Measurements from ENCODE around the gene ACTN1.

Gene ACTN1

DNA sequence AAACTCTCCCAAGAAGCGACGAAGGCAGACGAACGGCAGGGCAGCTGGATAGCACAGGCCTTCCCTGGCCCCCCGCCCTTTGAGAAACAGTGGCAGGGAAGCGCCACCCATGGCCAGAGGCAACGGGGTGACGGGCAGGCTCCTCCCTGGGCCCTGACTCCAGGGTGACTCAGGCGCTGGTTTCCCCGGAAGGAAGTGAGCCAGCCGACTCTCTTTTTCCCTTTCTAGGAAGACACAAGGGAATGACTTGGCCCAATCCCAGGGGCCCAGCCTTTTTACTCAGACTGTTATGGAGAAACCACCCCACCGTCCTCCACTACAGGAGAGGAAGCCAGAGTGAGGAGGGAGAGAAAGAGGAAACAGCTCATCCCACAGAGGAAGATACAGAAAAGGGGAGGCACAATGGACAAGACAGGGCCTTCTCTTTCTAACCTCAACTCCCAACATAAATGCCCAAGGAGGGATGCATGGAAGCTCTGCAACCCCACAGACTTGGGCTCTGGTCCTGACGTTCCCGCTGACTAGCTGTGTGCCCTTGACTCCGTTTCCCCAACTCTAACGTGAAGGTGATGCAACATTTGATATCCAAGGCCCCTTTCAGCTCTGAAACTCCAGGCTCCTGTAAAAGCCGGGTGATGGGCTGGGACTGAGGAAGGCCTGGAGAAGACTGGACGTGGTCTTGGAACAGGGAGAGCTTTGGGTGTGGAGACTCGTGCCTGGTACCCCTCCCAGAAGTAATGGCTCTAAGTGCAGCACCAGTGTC, 27.9 kb downstream of the ACTN1 start:
- no peak for DNase-seq (ENCODE audit: low spot score)
- in situ Hi-C loops (cut with MboI; ENCODE audit: low pct_unique_long_range_greater_than_20kb, low sequenced_read_pairs, unreplicated experiment): no loop called here
- TF ChIP-seq, protein P1, sequence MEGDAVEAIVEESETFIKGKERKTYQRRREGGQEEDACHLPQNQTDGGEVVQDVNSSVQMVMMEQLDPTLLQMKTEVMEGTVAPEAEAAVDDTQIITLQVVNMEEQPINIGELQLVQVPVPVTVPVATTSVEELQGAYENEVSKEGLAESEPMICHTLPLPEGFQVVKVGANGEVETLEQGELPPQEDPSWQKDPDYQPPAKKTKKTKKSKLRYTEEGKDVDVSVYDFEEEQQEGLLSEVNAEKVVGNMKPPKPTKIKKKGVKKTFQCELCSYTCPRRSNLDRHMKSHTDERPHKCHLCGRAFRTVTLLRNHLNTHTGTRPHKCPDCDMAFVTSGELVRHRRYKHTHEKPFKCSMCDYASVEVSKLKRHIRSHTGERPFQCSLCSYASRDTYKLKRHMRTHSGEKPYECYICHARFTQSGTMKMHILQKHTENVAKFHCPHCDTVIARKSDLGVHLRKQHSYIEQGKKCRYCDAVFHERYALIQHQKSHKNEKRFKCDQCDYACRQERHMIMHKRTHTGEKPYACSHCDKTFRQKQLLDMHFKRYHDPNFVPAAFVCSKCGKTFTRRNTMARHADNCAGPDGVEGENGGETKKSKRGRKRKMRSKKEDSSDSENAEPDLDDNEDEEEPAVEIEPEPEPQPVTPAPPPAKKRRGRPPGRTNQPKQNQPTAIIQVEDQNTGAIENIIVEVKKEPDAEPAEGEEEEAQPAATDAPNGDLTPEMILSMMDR (IDR thresholded peaks at IDR 0.05; ENCODE audit: extremely low read depth, insufficient read depth, missing control alignments): no peak

DNA sequence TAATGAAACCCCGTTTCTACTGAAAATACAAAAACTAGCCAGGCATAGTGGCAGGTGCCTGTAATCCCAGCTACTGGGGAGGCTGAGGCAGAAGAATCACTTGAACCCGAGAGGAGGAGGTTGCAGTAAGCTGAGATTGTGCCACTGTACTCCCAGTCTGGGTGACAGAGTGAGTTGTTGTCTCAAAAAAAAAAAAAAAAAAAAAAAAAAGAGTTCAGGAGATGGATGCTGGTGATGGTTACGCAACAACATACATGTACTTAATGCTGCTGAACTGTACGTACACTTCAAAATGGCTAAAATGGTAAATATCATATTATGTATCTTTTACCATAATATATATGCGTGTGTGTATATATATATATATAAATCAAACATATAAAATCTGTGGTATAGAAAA, 29.0 kb downstream of the ACTN1 start:
- no peak for DNase-seq (ENCODE audit: low spot score)
- in situ Hi-C loops (cut with MboI; ENCODE audit: low pct_unique_long_range_greater_than_20kb, low sequenced_read_pairs, unreplicated experiment): no loop called here
- TF ChIP-seq, protein P1 (IDR thresholded peaks at IDR 0.05; ENCODE audit: extremely low read depth, insufficient read depth, missing control alignments): no peak

DNA sequence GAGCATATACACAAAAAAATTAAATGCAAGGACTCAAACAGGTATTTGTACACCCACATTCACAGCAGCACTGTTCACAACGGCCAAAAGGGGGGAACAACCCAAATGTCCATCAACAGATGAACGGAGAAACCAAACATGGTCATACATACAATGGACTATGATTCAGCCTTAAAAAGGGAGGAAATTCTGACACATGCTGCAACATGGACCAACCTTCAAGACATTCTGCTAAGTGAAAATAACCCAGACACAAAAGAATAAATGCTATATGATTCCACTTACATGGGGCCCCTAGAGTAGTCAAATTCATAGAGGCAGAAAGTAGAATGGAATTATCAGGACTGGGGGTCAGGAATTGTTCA, 29.5 kb downstream of the ACTN1 start:
- TF ChIP-seq, protein P1 (IDR thresholded peaks at IDR 0.05; ENCODE audit: extremely low read depth, insufficient read depth, missing control alignments): no peak
- DNase-seq (ENCODE audit: low spot score): no peak
- in situ Hi-C loops (cut with MboI; ENCODE audit: low pct_unique_long_range_greater_than_20kb, low sequenced_read_pairs, unreplicated experiment): no loop called here

DNA sequence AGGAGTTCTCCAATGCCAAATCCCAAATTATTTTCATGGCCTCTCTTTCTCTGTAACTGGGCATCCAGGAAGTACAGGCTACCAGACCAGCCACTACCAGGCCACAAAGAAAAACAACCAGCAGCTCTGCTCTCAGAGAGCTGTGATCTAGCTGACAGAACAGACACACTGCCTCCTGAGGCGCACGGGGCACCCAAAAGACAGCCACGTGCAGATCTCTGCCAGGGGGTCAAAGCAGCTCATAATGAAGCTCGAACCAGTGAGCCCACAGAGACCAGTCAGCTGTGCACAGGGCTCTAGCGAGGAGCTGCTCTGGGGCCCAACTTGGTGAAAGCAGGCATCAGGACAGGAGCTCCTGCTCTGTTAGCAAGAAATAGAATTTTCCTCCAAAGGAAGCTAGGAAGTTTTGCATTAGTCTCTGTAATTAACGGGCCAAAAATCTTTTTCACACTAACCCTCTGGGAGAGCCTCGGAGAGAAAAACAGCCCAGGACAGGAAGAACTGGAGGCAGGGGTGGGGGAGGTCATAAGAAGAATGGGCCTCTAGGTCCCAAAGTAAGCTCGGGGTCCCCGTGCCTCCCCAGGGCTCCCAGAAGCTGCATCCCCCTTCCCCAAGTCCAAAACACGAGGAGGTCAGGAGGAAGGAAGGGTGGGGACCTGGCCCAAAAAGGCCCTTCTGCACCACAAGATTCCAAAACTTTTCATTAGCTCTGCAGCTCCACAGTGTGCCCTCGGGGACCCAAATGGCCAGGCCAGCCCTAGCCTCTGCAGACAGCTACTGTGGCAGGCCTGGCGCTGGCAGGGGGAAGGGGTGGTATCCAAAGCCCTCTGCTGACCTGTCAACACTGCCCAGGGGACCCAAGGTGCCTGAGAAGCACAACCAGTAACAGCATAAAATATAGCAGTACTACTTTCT, 30.2 kb downstream of the ACTN1 start:
- TF ChIP-seq, protein P1 (IDR thresholded peaks at IDR 0.05; ENCODE audit: extremely low read depth, insufficient read depth, missing control alignments): no peak
- in situ Hi-C loops (cut with MboI; ENCODE audit: low pct_unique_long_range_greater_than_20kb, low sequenced_read_pairs, unreplicated experiment): no loop called here
- no peak for DNase-seq (ENCODE audit: low spot score)

DNA sequence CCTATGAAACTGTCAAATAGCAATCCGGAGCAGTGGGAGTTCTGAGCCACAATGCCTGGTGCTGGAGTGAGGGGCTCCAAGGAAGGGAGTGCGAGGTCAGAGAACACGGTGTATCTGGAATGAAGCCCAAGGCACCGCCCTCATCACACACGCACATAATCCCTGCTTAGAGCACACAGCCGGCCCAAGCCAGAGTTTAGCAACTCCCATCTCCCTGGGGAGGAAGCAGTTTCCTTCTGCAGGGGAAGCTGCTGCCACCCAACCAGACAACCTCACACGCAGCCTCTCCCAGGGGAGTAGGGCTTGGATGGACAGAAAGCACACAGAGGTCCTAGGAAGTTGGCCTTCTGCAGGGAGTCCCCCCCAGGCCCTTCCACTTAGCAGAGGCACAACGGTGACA, 31.3 kb downstream of the ACTN1 start:
- no peak for DNase-seq (ENCODE audit: low spot score)
- in situ Hi-C loops (cut with MboI; ENCODE audit: low pct_unique_long_range_greater_than_20kb, low sequenced_read_pairs, unreplicated experiment): no loop called here
- TF ChIP-seq, protein P1 (IDR thresholded peaks at IDR 0.05; ENCODE audit: extremely low read depth, insufficient read depth, missing control alignments): no peak

DNA sequence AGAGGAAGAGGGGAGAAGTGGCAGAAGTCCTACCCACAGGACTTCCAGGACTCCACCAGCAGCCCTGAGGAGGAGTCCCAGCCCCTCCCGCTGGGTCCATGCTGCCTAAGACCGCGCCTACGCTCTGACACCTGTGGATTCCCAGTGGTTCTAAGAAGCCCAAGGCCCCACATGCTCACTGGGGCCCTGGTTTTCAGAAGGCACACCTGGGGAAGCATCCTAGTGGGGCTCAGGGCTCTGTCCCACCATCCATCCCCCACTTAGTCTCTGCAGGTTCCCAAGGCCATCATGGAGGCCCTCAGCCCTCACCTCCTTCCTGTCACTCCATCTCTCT, 32.6 kb downstream of the ACTN1 start:
- TF ChIP-seq, protein P1 (IDR thresholded peaks at IDR 0.05; ENCODE audit: extremely low read depth, insufficient read depth, missing control alignments): no peak
- no peak for DNase-seq (ENCODE audit: low spot score)
- in situ Hi-C loops (cut with MboI; ENCODE audit: low pct_unique_long_range_greater_than_20kb, low sequenced_read_pairs, unreplicated experiment): no loop called here

All from GM13977 (cell line).